Activated CD4-positive, alpha-beta T cell treated with anti-CD3 and anti-CD28 coated beads for 24 hours (primary cell): ENCODE data around the gene MARCHF10.
"Not testable (repeated sequence)": the region's sequence is repeated elsewhere in the genome, so short reads cannot be mapped to it uniquely, and the experiment has no call there.

Experiments
- DNase-seq, 2 donors: peaks; one replicate each; pipeline ENCODE4 v3.0.0-alpha.2; 2020; ENCODE audit warnings: low read depth in 2 of 2

Gene MARCHF10

DNA sequence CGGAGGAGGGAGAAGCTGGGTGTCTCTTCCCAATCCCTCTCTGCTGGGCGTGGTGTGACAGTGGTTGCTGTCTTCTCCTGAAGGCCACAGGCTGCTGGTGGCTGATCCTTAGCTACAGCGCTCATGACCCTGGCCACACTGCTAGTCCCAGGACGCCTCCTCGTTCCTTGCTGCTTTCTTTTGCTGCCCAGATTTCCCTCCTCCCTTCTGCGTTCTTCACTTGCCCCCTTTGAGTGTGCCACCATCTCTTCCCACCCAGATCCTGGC is 90.6 kb downstream of the MARCHF10 start:
- no peak for DNase-seq

DNA sequence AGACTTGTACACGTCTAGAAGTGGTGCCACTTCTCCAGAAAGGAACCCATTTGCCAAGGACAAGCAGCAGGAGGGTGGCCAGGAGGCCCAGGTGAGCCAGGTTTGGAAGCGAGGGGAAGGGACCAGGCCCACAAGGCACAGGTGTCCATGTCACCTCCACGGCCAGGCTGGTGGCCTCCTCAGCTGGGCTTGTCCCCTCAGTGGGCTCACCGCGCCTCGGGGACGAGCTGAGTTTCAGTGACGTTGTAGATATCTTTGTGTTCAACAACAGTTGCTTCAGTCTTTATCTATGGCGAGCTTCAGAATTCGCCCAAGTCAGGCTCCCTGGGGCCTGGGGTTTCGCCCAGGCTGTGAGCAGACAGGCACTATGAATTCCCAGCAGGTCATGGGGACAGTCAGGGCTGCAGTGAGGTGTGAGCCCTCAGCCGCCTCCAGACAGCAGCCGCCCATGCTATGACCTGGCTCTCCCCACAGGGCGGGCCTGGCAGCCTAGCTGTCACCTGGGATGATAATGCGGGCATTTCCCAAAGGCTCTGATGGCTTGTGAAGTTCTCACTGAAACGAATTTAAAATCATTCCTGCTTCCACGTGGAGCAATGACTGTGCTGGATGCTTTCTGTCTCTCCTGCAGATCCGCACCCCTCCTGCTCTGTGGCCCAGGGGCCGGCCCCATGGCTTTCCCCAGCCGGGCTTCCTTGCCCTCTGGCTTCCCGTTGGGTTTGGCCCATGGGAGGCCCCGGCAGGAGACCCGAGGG is 91.1 kb downstream of the MARCHF10 start:
- DNase-seq, result no peak

DNA sequence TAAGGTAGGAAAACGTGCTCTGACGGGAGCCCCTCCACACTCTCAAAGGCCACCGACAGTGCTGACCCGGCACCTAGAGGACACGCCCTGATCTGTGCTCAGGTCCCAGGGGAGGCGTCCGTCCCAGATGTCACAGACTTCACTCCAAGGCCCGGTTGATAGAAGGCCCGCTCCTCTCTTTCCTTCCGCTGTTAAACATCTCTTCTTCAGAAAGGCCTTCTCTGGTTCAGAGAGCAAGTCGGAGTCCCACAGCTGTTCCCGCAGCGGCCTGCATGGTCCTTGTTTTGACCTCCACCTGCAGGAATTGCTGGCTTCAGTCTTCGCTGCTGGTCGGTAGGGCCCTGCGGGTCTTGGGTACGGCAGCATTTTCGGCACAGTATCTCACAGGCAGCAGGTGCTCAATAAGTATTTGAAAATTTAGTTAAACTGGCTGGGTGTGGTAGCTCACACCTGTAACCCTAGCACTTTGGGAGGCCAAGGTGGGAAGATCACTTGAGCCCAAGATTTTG is 92.2 kb downstream of the MARCHF10 start:
- DNase-seq, result no peak

- DNase-seq, result no peak
Observed at GRCh38 chr17:62714016-62714777, 93.9 kb downstream of the MARCHF10 start.

GRCh38 chr17:62713086-62713881 is 94.8 kb downstream of the MARCHF10 start:
- DNase-seq, result no peak

- no peak for DNase-seq
Observed at GRCh38 chr17:62712171-62712581, 95.9 kb downstream of the MARCHF10 start.

DNA sequence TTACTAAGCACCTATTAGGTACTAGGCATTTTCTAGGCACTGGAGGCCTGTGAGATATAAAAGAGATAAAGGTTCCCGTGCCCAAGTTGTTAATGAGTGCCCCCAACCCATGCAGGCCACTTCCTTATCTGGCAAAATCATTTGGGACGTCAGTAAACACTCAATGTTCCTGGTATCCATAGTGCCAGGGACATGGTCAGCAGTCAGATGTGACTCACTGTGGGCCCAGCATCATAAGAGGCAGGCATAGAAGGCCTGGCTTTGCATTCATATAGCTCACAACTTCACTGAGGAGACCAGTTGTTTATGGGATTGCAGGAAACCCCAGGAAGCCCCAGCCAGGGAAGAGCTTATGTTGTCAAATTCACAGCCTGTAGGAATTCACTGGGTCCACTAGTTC is 99.5 kb downstream of the MARCHF10 start:
- no peak for DNase-seq

DNA sequence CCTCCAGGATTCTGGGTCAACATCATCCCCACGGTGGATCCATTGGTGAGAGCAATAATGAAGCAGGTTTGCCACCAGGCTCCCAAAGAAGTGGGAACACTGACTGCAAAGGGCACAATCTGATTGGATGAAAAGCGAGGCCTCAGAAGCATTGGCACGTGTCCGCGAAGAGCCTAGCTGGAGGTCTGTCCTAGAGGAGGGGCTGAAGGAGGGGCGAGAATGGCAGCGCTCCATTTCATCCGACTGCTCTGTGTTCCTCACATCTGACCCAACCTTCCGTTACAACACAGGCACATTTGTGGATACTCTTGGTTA is 100.7 kb downstream of the MARCHF10 start:
- DNase-seq, result no peak

- DNase-seq, result no peak
Observed at GRCh38 chr17:62706598-62707424, 101.3 kb downstream of the MARCHF10 start.

DNA sequence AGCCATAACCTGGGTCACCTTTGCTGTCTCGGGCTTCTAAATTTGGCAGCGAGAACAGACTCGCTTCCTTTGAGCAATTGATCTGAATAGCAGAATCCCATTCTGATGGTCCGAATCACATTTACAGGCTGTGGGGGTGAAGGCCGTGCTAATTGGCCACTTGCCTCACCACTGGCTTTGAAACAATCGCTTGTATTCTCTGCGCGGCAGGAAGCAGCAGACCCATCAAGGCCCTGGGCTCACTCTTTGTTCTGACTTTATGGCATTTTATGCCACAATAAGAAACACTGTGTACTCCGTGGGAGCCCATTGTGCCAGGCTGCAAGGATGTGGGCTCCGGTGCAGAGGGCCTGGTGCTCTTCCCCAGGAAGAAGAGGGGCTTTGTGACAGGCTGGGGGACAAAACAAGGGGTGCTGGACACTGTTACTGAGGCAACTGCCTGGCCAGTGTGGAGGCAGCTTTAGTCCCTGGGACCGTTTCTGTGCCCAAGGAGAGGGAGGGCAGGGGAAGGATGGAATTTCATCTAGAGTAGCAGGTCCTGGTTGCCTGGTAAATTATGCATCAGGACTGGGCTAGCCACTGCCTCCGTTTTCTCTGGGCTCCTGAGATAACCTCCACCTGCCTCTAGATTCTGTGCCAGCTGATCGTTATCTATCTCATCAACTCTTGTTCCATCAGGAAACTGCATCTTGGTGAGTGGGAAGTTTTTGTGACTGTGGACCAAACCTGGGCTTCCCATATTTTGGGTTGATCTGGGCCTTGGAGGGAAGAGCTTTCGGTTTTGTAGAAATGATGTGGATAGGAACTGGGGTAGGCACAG is 102.1 kb downstream of the MARCHF10 start:
- no peak for DNase-seq

DNA sequence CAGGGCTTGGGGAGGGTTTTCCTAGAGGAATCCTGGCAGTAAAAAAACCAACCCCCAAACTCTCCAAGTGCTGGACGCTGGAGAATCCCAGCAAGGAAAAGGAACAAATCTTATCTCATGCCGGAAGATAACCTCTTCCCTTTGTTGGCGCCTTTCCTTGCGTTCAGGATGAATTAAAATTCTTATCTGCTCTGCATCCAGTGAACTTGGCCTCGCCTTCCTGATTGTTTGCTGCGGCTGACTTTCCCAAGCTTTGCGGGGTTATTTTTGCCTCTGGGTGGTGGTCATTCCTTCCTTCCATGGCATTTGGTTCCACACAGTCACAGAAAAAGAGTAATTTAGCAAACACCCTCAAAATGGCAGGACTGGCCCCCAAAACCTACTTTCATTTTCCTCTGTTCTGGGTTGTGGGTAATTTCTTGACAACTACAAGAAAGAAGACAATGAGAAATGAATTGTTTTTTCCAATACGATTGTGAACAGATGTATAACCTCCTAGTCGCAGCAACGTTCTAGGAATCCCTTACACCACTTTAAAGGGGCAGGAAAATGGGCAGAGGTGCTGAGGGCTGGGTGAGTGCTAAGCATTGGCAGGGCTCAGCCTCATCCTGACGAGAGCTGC is 102.8 kb downstream of the MARCHF10 start:
- no peak for DNase-seq

DNA sequence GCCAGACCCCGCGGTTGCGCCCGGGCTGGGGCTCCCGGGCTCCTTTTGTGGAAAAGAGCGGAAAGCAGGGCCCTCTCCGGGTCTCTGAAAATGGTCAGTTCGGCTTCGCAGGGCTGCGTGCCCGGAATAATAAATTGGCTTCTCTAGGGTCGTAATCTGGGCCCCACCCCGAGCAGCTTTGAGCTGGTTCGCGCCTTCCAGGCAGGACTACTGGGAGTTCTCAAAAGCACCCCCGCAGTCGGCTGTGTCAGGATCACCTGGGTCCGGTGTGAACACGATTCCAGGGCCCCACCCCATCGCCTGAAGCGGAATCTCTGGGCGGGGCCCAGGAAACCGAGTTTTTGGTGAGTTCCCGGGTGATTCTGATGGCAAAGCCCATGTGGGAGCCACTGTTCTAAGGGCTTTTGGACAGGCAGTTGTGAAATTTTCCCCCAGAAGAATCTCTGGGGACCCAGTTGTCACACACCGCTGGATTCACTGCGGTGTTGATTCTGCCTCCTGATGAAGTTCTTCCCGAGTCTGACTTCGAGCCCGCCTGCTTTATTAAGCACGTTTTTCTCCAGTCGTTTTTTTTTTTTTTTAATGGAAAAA is 103.6 kb downstream of the MARCHF10 start:
- DNase-seq, result no peak

DNA sequence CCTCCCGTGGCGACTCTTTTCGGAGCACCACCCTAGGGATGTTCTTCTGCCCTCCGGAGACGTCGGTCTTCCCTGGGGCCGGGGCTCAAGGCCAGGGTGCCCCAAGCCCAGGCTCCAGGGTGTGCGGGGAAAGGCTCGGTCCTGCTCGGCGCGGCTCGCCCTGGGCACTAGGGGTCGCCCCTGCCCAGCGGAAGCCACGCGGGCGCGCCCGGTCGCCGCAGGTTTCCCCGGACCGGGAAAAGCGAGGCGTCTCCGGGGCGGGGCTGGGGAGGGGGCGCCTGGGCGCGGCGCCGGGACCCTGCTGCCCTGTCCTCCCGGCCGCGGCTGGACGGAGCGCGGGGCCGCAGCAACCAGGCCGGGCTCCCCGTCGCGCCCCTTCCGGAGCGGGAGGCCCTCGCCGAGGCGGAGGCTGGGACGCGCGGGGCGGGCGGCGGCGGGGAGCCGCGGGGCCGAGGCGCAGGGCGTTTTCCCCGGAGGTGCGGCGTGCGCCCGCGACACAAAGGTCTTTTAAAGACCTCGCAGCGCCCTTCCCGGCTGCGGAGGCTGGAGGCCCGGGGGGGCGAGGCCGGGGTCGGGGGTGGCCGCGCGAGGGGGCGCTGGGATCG is 104.2 kb downstream of the MARCHF10 start:
- peak; percentile 45 to 52 for DNase-seq

- DNase-seq, result no peak
Observed at GRCh38 chr17:62703261-62703775, 104.8 kb downstream of the MARCHF10 start.

GRCh38 chr17:62702746-62703260 is 105.3 kb downstream of the MARCHF10 start:
- DNase-seq, result no peak

DNA sequence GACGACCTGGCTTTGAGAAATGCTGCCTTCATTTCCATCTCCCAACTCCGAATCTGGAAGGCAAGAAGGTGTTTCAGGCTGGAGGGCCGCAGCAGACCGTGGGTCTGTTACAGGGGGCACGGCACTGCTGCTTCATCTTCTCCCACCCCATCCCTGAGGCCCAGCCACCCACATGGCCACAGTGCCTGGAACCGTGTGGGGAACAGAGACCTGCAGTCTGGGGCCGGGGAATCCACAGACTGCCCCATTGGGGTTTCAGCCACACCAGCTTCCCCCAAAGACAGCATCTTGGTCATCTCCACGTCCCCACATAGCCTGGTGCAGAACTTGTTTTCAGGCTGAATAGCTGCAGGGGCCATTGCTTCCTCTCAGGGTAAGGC is 106.4 kb downstream of the MARCHF10 start:
- no peak for DNase-seq

- DNase-seq, result no peak
Observed at GRCh38 chr17:62700964-62701705, 107.0 kb downstream of the MARCHF10 start.

GRCh38 chr17:62698459-62698858 is 109.7 kb downstream of the MARCHF10 start:
- DNase-seq, result not testable (repeated sequence)
